Neural crest cell (in vitro differentiated cells): ENCODE measurements around the gene LAMC1. TPM values are rescaled to one million over a fixed set of nuclear protein-coding genes. Genes with fewer than 3 reads are reported as not detected.

ENCODE experiments used
- DNase-seq: peaks from one replicate; pipeline ENCODE4 v3.0.0; 2021; ENCODE audit warnings: low read depth, mixed read lengths, low spot score
- H3K27ac Mint-ChIP-seq: one replicate; pipeline ENCODE4 v1.8.0; 2021; ENCODE audit warnings: mild to moderate bottlenecking, mixed read lengths; ENCODE audit not compliant: unreplicated experiment
- H3K27me3 Mint-ChIP-seq: 2 replicates; pipeline ENCODE4 v1.8.0; 2021; ENCODE audit warnings: low read depth, mild to moderate bottlenecking, mixed read lengths
- H3K36me3 Mint-ChIP-seq: 2 replicates; pipeline ENCODE4 v1.8.0; 2021; ENCODE audit warnings: low read depth, mild to moderate bottlenecking, mixed read lengths
- H3K4me1 Mint-ChIP-seq: 2 replicates; pipeline ENCODE4 v1.8.0; 2021; ENCODE audit warnings: mixed read lengths
- H3K4me3 Mint-ChIP-seq: one replicate; pipeline ENCODE4 v1.8.0; 2021; ENCODE audit warnings: mild to moderate bottlenecking, mixed read lengths
- H3K9me3 Mint-ChIP-seq: 2 replicates; pipeline ENCODE4 v1.8.0; 2021; ENCODE audit warnings: mixed read lengths
- CTCF ChIP-seq: fragments of 200-600 bp; sonication (generic); conservative IDR thresholded peaks from 2 replicates; pipeline ENCODE4 v1.5.0; 2021; ENCODE audit warnings: antibody characterized with exemption, mild to moderate bottlenecking
- total RNA-seq: library from RNA; stranded (reverse); gene quantifications from 2 replicates; pipeline ENCODE4 v1.2.1, GENCODE V29; 2021

Gene LAMC1
- total RNA-seq, 1 donor from 2014 or later = 82.0 TPM

- Mint-ChIP-seq H3K4me3 (no peak overlapping the region), H3K4me1 (no peaks in the 10 kb centered on the region), H3K9me3 (no peaks in the 10 kb centered on the region), H3K27ac (no peak overlapping the region), H3K36me3 (no peaks in the 10 kb centered on the region), H3K27me3 (no peaks in the 10 kb centered on the region)
- no peak for TF ChIP-seq CTCF
- DNase-seq = no peak
Measured at GRCh38 chr1:182995894-182996293, 27.3 kb upstream of the LAMC1 start.

- Mint-ChIP-seq H3K36me3 (no peaks in the 10 kb centered on the region), H3K27me3 (no peaks in the 10 kb centered on the region), H3K4me3 (no peak overlapping the region), H3K27ac (no peak overlapping the region), H3K9me3 (no peaks in the 10 kb centered on the region), H3K4me1 (no peaks in the 10 kb centered on the region)
- no peak for DNase-seq
- no peak for TF ChIP-seq CTCF
Measured at GRCh38 chr1:182996816-182997215, 26.4 kb upstream of the LAMC1 start.

GRCh38 chr1:182998482-182998881 is 24.7 kb upstream of the LAMC1 start:
- Mint-ChIP-seq H3K27ac (no peak overlapping the region), H3K9me3 (no peaks in the 10 kb centered on the region), H3K4me1 (no peaks in the 10 kb centered on the region), H3K4me3 (no peak overlapping the region), H3K27me3 (no peaks in the 10 kb centered on the region), H3K36me3 (no peaks in the 10 kb centered on the region)
- TF ChIP-seq CTCF = no peak
- no peak for DNase-seq

- Mint-ChIP-seq H3K27ac (no peak overlapping the region), H3K4me3 (no peak overlapping the region), H3K27me3 (peaks cover 2% of the 10 kb centered on the region), H3K4me1 (no peaks in the 10 kb centered on the region), H3K36me3 (no peaks in the 10 kb centered on the region), H3K9me3 (peaks cover 5% of the 10 kb centered on the region)
- TF ChIP-seq CTCF = no peak
- no peak for DNase-seq
Measured at GRCh38 chr1:183000167-183000962, 22.9 kb upstream of the LAMC1 start.

GRCh38 chr1:183002267-183002666 is 21.0 kb upstream of the LAMC1 start:
- peaks cover 2% of the 10 kb centered on the region for H3K27me3 Mint-ChIP-seq
- no peak overlapping the region for H3K4me3 Mint-ChIP-seq
- DNase-seq = no peak
- peaks cover 7% of the 10 kb centered on the region for H3K9me3 Mint-ChIP-seq
- TF ChIP-seq CTCF = no peak
- H3K36me3 Mint-ChIP-seq = no peaks in the 10 kb centered on the region
- no peaks in the 10 kb centered on the region for H3K4me1 Mint-ChIP-seq
- H3K27ac Mint-ChIP-seq = no peak overlapping the region
